ENCODE results near the gene MTMR12. TPM values are rescaled to one million over a fixed set of nuclear protein-coding genes. Genes with fewer than 3 reads are reported as not detected.
A peak's percentile ranks its signal among the peaks of the same experiment; 100 is the strongest.
"Not testable (repeated sequence)": the region's sequence is repeated elsewhere in the genome, so short reads cannot be mapped to it uniquely, and the experiment has no call there.

Gene MTMR12
- total RNA-seq, 1 experiment from 2014 or later = 44.5 TPM

- H4K20me1 ChIP-seq (ENCODE audit: insufficient read depth) = no peaks in the 10 kb centered on the region
- H3K27me3 ChIP-seq (ENCODE audit: insufficient read depth, low read depth) = no peaks in the 10 kb centered on the region
- H3K9me3 ChIP-seq (ENCODE audit: insufficient read depth, low read depth) = no peaks in the 10 kb centered on the region
- H3K36me3 ChIP-seq (ENCODE audit: low read depth) = no peaks in the 10 kb centered on the region
- no TSS peak for BruUV-seq (replicated peaks)
- ChIA-PET POLR2A (ENCODE audit: unreplicated experiment) (interaction anchor here (0.7 to 1.0 kb wide), 2 partner anchors 44 to 64 kb away, joined by 3 to 4 read pairs; partner anchors contain the start of gene GOLPH3), CTCF (interaction anchor here (0.7 kb wide), 1 partner anchor 14 kb away, joined by 4 read pairs; no protein-coding TSS in a partner anchor)
- peaks cover 4% of the 10 kb centered on the region for H3K4me1 ChIP-seq (replicated peaks; ENCODE audit: insufficient read depth)
- 0 out of 2 replicates have a peak, but pooled peaks cover 14% of the 10 kb centered on the region for H3F3A ChIP-seq (ENCODE audit: insufficient read depth, low read depth)
- no peaks in the 10 kb centered on the region for H3K9me2 ChIP-seq (ENCODE audit: insufficient read depth)
- TF ChIP-seq CTCF (conservative IDR thresholded peaks at IDR 0.05) = no peak
- TF ChIP-seq EZH2 (IDR thresholded peaks at IDR 0.05; ENCODE audit: low read depth) = no peak
- no peaks in the 10 kb centered on the region for H3K79me2 ChIP-seq (ENCODE audit: low read depth)
- H3K4me2 ChIP-seq = no peak overlapping the region
- H3K4me3 ChIP-seq = no peak overlapping the region
- intact Hi-C loops (cut with micrococcal nuclease; ENCODE audit: unreplicated experiment) = no loop called here
- no peak overlapping the region for H2AFZ ChIP-seq
- peak in 1 of 2 experiments; percentile 35 for DNase-seq
- no peak overlapping the region for H3K27ac ChIP-seq
Observed at GRCh38 chr5:32217886-32218396, 94.8 kb downstream of the MTMR12 start.

- peaks cover 21% of the 10 kb centered on the region; the same call in 1 of the 2 replicates for H3F3A ChIP-seq (ENCODE audit: insufficient read depth, low read depth)
- H3K79me2 ChIP-seq (ENCODE audit: low read depth); H3K36me3 ChIP-seq (ENCODE audit: low read depth); intact Hi-C loops (cut with micrococcal nuclease; ENCODE audit: unreplicated experiment); H4K20me1 ChIP-seq (ENCODE audit: insufficient read depth); H3K27me3 ChIP-seq (ENCODE audit: insufficient read depth, low read depth); H2AFZ ChIP-seq; H3K9me2 ChIP-seq (ENCODE audit: insufficient read depth); BruUV-seq (replicated peaks); H3K4me3 ChIP-seq; H3K4me1 ChIP-seq (replicated peaks; ENCODE audit: insufficient read depth); H3K4me2 ChIP-seq; DNase-seq; H3K9me3 ChIP-seq (ENCODE audit: insufficient read depth, low read depth); H3K27ac ChIP-seq; CTCF ChIA-PET: not testable (repeated sequence)
- POLR2A ChIA-PET (ENCODE audit: unreplicated experiment) = interaction anchor here (0.6 kb wide), 1 partner anchor 388 kb away, joined by 6 read pairs; no protein-coding TSS in a partner anchor
Observed at GRCh38 chr5:32214344-32214743, 98.4 kb downstream of the MTMR12 start.

- Histone ChIP-seq H3K27ac (no peak overlapping the region), H3K36me3 (ENCODE audit: low read depth) (no peaks in the 10 kb centered on the region), H2AFZ (no peak overlapping the region), H3K27me3 (ENCODE audit: insufficient read depth, low read depth) (no peaks in the 10 kb centered on the region), H3F3A (ENCODE audit: insufficient read depth, low read depth) (peaks cover 13% of the 10 kb centered on the region; the same call in 1 of the 2 replicates), H3K4me3 (no peak overlapping the region), H4K20me1 (ENCODE audit: insufficient read depth) (no peaks in the 10 kb centered on the region), H3K4me1 (replicated peaks; ENCODE audit: insufficient read depth) (peaks cover 9% of the 10 kb centered on the region), H3K79me2 (ENCODE audit: low read depth) (no peaks in the 10 kb centered on the region), H3K9me3 (ENCODE audit: insufficient read depth, low read depth) (no peaks in the 10 kb centered on the region), H3K9me2 (ENCODE audit: insufficient read depth) (no peaks in the 10 kb centered on the region), H3K4me2 (no peak overlapping the region)
- TF ChIP-seq EZH2 (IDR thresholded peaks at IDR 0.05; ENCODE audit: low read depth) (no peak), CTCF (conservative IDR thresholded peaks at IDR 0.05) (no peak)
- DNase-seq = no peak
- BruUV-seq (replicated peaks) = no TSS peak
- POLR2A ChIA-PET (ENCODE audit: unreplicated experiment) = interaction anchor here (0.6 to 0.7 kb wide), 2 partner anchors 33 to 61 kb away, joined by 3 to 15 read pairs; no protein-coding TSS in a partner anchor
- CTCF ChIA-PET = interaction anchor here (1.0 kb wide), 1 partner anchor 22 kb away, joined by 12 read pairs; no protein-coding TSS in a partner anchor
- intact Hi-C loops (cut with micrococcal nuclease; ENCODE audit: unreplicated experiment) = no loop called here
Observed at GRCh38 chr5:32210151-32210550, 102.6 kb downstream of the MTMR12 start.

GRCh38 chr5:32208837-32209236 is 103.9 kb downstream of the MTMR12 start:
- H3K36me3 ChIP-seq (ENCODE audit: low read depth); H3K4me3 ChIP-seq; H3K4me2 ChIP-seq; CTCF ChIA-PET; H3K4me1 ChIP-seq (replicated peaks; ENCODE audit: insufficient read depth); DNase-seq; H3K27me3 ChIP-seq (ENCODE audit: insufficient read depth, low read depth); intact Hi-C loops (cut with micrococcal nuclease; ENCODE audit: unreplicated experiment); H3K9me2 ChIP-seq (ENCODE audit: insufficient read depth); H3K27ac ChIP-seq; H3K9me3 ChIP-seq (ENCODE audit: insufficient read depth, low read depth); POLR2A ChIA-PET (ENCODE audit: unreplicated experiment); BruUV-seq (replicated peaks); H2AFZ ChIP-seq; H4K20me1 ChIP-seq (ENCODE audit: insufficient read depth); H3K79me2 ChIP-seq (ENCODE audit: low read depth): not testable (repeated sequence)
- H3F3A ChIP-seq (ENCODE audit: insufficient read depth, low read depth) = peaks cover 13% of the 10 kb centered on the region; the same call in 1 of the 2 replicates
